ENCODE measurements around the gene MCRIP2. TPM values are rescaled to one million over a fixed set of nuclear protein-coding genes. Genes with fewer than 3 reads are reported as not detected.

The MCRIP2 gene
- total and polyA plus RNA-seq, 2 of the 8 experiments (the other 6 are each of a cell fraction or from before 2014, with no cell fraction given): 45.4 to 75.5 TPM

GRCh38 chr16:647173-647902 lies 5.7 kb downstream of the MCRIP2 start (continued):
- no peak for TF ChIP-seq CEBPB (IDR thresholded peaks at IDR 0.05; ENCODE audit: low read depth, low read length)

All from H1 (cell line).